Prostate gland (tissue), 2 donors: ENCODE measurements around the gene UBXN7. TPM values are rescaled to one million over a fixed set of nuclear protein-coding genes. Genes with fewer than 3 reads are reported as not detected.
"Not testable (repeated sequence)": the region's sequence is repeated elsewhere in the genome, so short reads cannot be mapped to it uniquely, and the experiment has no call there.

Source experiments
- DNase-seq: peaks from one replicate; pipeline ENCODE4 v3.0.0-alpha.2; 2019; ENCODE audit warnings: low spot score
- H3K27ac ChIP-seq, 2 donors: fragments of 200-600 bp; sonication (generic); 2 replicates each; pipeline ENCODE4 v1.5.1; 2017 to 2019
- H3K27me3 ChIP-seq: fragments of 200-600 bp; sonication (generic); replicated peaks from 2 replicates; pipeline ENCODE4 v1.5.1; 2019; ENCODE audit not compliant: insufficient read depth
- H3K36me3 ChIP-seq, 2 donors: fragments of 200-600 bp; sonication (generic); 1 replicate in 1 of 2; 2 replicates in 1 of 2; pipeline versions ENCODE4 v1.5.1 to v1.8.1; 2017 to 2019
- H3K4me1 ChIP-seq: fragments of 200-600 bp; sonication (generic); replicated peaks from 2 replicates; pipeline ENCODE4 v1.5.1; 2019
- H3K4me3 ChIP-seq, 2 donors: fragments of 200-600 bp; sonication (generic); 2 replicates each; pipeline ENCODE4 v1.5.1; 2017 to 2019
- H3K9me3 ChIP-seq: fragments of 200-600 bp; sonication (generic); 2 replicates; pipeline ENCODE4 v1.5.1; 2017
- CTCF ChIP-seq, 4 experiments: fragments of 200-600 bp in 2 of 4; fragments of 450-650 bp in 2 of 4; sonication (generic) in 2 of 4; IDR thresholded peaks; 1 replicate in 3 of 4; 2 replicates in 1 of 4; pipeline ENCODE4 v1.5.1; 2016 to 2019; ENCODE audit warnings: antibody characterized with exemption in 4 of 4, mild to moderate bottlenecking in 2 of 4, moderate library complexity in 2 of 4
- POLR2A ChIP-seq: fragments of 450-650 bp; IDR thresholded peaks from one replicate; pipeline ENCODE4 v1.6.1; 2016; ENCODE audit warnings: antibody characterized with exemption, mild to moderate bottlenecking
- POLR2AphosphoS5 ChIP-seq: sonication (generic); formaldehyde crosslinking; IDR thresholded peaks from one replicate; pipeline ENCODE4 v1.6.1; 2017; ENCODE audit warnings: antibody characterized with exemption
- WGBS: methylation state at CpG from one replicate; pipeline ENCODE4 v1.1.5; 2018; 5-methylcytosine and 5-hydroxymethylcytosine counted together
- intact Hi-C: fragments of 100-400 bp; cut with DNase I; formaldehyde crosslinking; loops from one replicate; pipeline ENCODE4 v1.14.2; 2022
- total RNA-seq, 2 donors: library from RNA; depleted of rRNA; stranded (reverse); fragments of >200 nt; gene quantifications; one replicate each; pipeline ENCODE4 v1.1.0, GENCODE V29; 2016

The UBXN7 gene
- total RNA-seq, 2 donors from 2014 or later, result 19.1 to 36.9 TPM

- Histone ChIP-seq H3K9me3 (no peaks in the 10 kb centered on the region), H3K27me3 (no peaks in the 10 kb centered on the region), H3K4me3 (no peak overlapping the region), H3K4me1 (no peaks in the 10 kb centered on the region), H3K27ac (no peak overlapping the region), H3K36me3 (no peaks in the 10 kb centered on the region)
- DNase-seq, result peak; percentile 10
- TF ChIP-seq POLR2AphosphoS5 (no peak), CTCF (IDR thresholded peaks at IDR 0.05) (no peak), POLR2A (no peak)
- intact Hi-C loops, result no loop called here
- WGBS, result 55% methylated on average over 10 of the region's 10 CpGs
Measured at GRCh38 chr3:196423044-196423781, 9.0 kb downstream of the UBXN7 start.

DNA sequence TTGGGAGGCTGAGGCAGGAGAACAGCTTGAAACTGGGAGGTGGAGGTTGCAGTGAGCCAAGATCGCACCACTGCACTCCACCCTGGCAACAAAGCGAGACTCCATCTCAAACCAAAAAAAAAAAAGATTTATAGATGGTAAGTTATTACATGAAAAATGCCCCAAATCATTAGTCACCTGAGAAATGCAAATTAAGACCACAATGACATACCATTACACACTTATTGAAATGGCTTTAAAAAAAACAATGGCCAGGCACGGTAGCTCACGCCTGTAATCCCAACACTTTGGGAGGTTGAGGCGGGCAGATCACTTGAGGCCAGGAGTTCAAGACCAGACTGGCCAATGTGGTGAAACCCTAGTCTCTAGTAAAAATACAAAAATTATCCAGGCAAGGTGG lies 10.6 kb downstream of the UBXN7 start:
- H3K27ac ChIP-seq, H3K4me1 ChIP-seq, H3K9me3 ChIP-seq, DNase-seq, H3K27me3 ChIP-seq, H3K36me3 ChIP-seq, intact Hi-C loops, H3K4me3 ChIP-seq: not testable (repeated sequence)
- WGBS, result 96% methylated on average over 5 of the region's 5 CpGs

DNA sequence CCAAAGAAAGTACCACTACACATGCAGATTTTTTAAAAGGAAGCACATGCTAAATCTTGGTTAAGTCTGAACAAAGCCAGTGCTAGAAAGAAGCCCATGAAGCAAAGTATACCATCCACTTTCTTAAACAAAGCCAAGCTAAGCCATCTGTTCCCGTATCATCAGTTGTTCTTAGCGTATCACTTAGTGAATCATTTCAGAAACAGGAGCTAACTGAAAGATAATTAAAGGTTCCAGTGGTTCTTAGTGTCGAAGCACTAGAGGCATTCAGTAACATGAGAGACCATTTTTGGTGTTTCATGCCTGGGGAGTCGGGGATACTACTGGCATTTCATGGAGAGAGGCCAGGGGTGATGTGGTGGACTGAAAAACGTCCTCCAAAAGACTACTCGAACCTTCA lies 12.8 kb downstream of the UBXN7 start:
- no peaks in the 10 kb centered on the region for H3K36me3 ChIP-seq
- intact Hi-C loops, result no loop called here
- DNase-seq, result no peak
- no peaks in the 10 kb centered on the region for H3K27me3 ChIP-seq
- 86% methylated on average over 6 of the region's 6 CpGs for WGBS
- TF ChIP-seq POLR2AphosphoS5 (no peak), CTCF (IDR thresholded peaks at IDR 0.05) (no peak), POLR2A (no peak)
- no peak overlapping the region for H3K4me3 ChIP-seq
- no peak overlapping the region for H3K27ac ChIP-seq
- H3K4me1 ChIP-seq, result no peaks in the 10 kb centered on the region
- no peaks in the 10 kb centered on the region for H3K9me3 ChIP-seq

- no peak for DNase-seq
- no peaks in the 10 kb centered on the region for H3K27me3 ChIP-seq
- WGBS, result 97% methylated on average over 6 of the region's 6 CpGs
- no peak overlapping the region for H3K27ac ChIP-seq
- no peaks in the 10 kb centered on the region for H3K36me3 ChIP-seq
- H3K9me3 ChIP-seq, result no peaks in the 10 kb centered on the region
- TF ChIP-seq CTCF (IDR thresholded peaks at IDR 0.05), result no peak
- no peak for TF ChIP-seq POLR2A
- no peak for TF ChIP-seq POLR2AphosphoS5
- no peaks in the 10 kb centered on the region for H3K4me1 ChIP-seq
- intact Hi-C loops, result no loop called here
- no peak overlapping the region for H3K4me3 ChIP-seq
Measured at GRCh38 chr3:196418601-196419000, 13.6 kb downstream of the UBXN7 start.

DNA sequence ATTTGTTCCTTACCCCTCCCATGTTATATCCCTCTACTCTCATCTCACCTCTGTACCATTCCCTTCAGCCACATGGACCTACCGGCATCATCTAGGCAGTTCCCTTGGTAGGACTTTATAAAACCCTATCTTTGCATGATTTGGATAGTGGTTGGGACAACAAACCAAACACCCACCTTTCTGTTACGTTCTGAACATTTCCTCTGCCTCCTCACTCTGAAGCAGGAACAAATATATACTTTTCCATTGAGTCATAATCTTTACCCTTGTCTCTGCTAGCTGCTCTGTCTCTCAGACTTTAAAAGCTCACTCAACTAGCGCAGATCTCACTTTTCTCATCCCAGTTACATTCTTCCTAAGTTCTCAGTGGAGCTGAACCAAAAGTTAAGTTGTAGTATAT lies 17.8 kb downstream of the UBXN7 start:
- no peak for TF ChIP-seq POLR2AphosphoS5
- no peak for TF ChIP-seq CTCF (IDR thresholded peaks at IDR 0.05)
- TF ChIP-seq POLR2A, result no peak
- intact Hi-C loops, result no loop called here
- Histone ChIP-seq H3K27me3 (no peaks in the 10 kb centered on the region), H3K36me3 (no peaks in the 10 kb centered on the region), H3K4me1 (no peaks in the 10 kb centered on the region), H3K27ac (no peak overlapping the region), H3K9me3 (no peaks in the 10 kb centered on the region), H3K4me3 (no peak overlapping the region)
- DNase-seq, result no peak
- WGBS, result 89% methylated on average over 3 of the region's 3 CpGs
